HL-60 (cell line): ENCODE data around the gene COL7A1.

ENCODE experiments used
- CTCF ChIP-seq: IDR thresholded peaks from one replicate; pipeline ENCODE4 v1.5.1; 2011; ENCODE audit warnings: low read length, control low read depth, inconsistent platforms; ENCODE audit not compliant: insufficient read depth
- GABPA ChIP-seq: IDR thresholded peaks from 2 replicates; pipeline ENCODE4 v1.6.1; 2012; ENCODE audit warnings: low read depth
- SPI1 ChIP-seq: IDR thresholded peaks from 2 replicates; pipeline ENCODE4 v1.6.1; 2012; ENCODE audit warnings: low read depth, mild to moderate bottlenecking, borderline replicate concordance

DNA sequence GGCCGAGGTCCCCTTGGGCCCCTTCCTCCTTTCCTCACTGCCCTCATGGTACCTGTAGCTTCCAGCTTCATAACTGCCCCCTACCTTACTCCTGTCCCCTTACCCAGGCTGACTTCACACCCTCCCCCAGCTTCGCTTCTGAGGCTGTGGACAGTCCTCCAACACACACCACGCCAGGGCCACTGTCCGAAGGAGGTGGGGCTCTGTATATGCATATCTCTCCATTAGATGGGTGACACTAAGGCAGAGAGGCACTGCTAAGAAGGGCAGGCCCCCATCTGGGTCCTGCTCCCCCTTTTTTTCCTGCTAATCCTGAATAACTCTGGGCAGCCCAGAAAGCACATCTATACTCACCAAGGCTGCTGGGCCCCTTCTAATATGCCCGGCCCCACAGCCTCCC lies 1.0 kb upstream of the COL7A1 start:
- TF ChIP-seq CTCF (no peak), SPI1 (no peak), GABPA (no peak)
